HL-60/S4 (cell line): Measurements from ENCODE around the gene KSR1.

Source experiments
- in situ Hi-C: fragments of 300-500 bp; cut with MboI; formaldehyde crosslinking; loops from 2 replicates; pipeline ENCODE4 v1.14.3; 2022; ENCODE audit warnings: low sequenced_read_pairs

Gene KSR1

DNA sequence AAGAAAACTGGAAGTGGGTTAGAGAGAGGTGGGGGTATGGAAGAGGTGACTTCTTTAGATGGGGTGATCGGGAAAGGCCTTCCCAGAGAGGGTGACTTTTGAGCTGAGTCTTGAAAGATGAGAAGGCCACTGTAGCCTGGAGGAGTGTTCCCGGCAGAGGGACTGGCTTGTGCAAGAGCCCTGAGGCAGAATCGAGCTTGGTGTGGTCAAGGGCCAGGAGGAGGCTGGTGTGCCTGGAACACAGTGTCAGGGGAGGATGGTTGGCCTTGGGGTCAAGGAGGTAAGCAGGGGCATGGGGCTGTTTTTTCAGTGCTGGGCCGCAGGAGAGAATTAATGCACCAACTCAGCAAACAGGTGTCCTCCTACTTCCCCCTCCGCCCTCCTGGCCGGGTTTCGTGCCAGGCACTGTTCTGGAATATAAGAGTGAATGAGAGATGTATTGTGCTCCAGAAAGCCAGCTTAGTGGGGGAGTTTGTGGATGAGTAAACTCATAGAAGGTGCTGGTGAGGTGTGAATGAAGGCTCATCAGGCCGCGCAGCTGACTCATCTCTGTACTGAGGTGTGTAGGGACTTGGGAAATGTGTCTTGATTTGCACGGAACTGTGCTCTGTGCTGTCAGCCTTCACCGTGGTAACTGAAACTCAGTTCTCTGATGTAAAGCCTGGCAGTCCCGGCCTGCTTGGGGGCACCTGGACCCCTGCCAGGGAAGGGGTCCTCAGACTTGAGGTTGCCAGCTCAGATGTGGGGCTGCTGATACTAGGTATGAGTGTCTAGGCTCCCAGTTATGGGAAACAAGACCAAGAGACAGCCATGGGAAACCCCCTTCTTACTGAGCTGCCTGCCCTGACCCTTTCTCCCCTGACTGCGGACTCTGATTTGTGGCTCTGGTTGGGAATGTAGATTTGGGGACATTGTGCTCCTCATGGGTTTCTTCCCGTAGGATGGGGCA, 15.3 kb downstream of the KSR1 start:
- in situ Hi-C loops: no loop called here

DNA sequence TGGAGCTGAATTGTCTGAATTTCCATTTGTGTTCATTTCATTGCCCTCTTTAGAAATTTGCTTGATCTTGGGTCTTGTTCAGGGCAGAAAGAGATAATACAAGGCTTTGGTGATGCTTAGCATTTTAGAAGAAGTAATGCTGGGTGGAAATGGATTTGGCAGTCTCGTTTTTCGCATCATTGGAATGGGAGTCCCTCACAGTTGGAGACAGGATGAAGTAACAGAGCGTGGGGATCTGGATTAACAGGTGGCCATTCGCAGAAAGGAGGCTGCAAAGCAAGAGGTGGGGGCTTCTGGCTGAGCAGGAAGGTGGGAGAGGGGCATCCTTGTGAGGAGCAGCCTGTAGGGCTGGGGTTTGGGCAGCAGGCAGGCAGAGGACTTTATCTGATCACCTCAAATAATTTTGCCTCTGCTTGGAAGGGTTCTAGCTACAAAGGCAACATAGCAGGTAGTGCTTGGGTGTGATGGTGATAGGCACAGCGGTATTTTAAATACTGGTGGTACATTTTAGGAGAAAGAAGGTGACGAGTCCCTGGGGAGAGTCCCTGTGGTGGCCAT, 17.0 kb downstream of the KSR1 start:
- in situ Hi-C loops: no loop called here

DNA sequence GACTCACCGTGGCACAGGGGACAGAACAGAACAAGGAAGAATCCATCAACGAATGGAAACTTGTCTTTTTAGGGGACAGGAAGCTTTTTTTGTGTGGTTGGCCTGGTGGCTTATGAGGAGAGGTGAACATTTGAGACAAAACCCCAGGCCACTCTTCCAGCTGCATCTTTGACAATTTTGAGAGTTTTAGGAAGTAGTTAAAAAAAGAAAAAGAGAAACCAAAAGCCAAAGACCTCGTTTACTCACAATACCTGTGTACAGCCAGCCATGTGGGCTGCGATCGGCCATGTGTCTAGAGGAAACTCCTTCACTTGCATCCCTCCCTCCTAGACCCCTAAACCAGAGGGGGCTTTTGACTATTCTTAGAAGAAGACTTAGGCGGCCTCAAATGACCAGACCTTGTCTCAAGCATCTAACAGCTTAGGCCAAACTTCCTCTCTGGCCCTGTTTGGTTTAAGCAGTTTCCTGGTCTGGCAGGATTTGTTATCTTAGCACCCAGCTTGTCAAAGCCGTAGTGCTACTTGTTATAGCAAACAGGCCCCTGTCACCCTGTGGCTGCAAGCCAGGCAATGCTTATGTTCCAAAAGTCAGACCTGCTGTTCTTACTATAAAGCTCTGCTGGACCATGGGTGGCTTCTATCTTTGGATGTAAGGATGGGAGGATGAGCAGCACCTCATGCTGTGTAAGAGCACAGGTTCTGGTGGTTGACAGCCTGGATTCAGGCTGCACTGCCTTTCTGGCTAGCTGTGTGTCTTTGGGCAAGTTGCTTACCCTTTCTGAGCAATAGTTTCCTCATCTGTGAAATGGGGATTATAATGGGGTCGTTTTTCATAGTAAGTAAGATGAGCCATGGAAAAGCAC, 17.7 kb downstream of the KSR1 start:
- in situ Hi-C loops: no loop called here

DNA sequence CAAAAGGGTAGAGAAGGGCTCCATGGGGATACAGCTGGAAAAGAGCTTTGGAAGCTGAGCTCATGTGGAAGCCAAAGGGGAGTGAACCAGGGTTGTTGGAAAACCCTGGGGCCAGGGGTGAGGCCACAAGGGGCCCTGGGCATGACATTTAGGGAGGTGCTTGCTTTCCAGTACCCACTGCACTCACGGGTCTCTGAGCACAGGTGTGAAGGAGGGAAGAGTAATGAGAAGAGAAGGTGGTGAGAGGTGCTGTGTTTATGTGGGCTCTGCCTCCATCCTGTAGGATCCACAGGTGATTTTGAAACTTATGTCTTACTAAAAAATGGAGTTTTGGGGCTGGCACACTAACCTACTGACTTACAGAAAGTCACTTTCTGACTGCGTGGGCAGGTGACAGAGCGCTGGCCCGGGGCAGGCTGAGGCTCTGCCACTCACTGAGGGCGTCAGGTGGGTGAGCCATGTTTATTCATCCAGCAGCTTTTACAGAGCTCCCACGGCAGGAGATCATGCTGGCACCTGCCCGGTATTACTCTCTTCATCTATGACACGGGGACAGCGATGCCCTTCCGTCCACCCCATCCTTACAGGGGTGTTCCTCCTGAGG, 18.9 kb downstream of the KSR1 start:
- in situ Hi-C loops: no loop called here

DNA sequence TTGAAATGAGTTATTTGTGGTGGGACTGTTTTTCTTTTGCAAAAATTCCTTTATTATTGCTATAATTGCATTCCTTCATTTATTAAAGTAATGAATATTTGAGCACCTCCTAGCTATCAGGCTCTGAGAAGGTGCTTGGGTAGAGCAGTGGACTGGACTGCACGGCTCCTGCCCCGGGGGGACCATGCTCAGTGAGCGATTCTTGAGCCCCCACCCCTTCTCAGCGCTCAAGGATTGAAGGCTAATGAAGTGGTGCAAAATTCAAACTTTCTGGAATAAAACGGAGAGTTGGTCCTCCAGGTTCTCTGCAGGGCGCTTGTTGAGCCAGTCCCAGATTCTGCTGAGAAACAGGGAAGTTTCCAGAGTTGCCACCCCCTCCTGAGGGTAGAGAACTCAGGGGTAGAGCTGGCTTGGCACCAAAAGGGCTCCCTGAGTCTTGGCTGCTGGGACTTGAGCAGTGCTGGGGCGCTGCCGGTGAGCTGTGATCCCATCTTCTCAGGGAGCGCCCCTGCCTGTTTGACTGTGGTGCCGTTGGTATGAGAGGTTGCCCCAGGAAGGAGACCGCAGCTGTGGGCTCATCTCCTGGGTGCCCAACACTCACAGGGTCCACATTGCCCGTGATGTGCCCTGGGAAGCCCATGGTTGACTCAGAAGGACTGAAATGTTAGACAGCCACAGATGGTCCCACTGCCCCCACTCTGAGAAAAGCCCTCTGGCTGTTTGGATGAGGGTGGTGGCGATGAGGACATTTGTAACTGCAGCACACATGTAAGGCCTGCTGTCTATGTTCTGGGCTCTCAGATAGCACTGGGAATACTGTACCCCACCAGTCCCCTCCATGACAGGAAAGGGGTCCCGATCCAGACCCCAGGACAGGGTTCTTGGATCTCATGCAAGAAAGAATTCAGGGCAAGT, 20.0 kb downstream of the KSR1 start:
- in situ Hi-C loops: no loop called here

DNA sequence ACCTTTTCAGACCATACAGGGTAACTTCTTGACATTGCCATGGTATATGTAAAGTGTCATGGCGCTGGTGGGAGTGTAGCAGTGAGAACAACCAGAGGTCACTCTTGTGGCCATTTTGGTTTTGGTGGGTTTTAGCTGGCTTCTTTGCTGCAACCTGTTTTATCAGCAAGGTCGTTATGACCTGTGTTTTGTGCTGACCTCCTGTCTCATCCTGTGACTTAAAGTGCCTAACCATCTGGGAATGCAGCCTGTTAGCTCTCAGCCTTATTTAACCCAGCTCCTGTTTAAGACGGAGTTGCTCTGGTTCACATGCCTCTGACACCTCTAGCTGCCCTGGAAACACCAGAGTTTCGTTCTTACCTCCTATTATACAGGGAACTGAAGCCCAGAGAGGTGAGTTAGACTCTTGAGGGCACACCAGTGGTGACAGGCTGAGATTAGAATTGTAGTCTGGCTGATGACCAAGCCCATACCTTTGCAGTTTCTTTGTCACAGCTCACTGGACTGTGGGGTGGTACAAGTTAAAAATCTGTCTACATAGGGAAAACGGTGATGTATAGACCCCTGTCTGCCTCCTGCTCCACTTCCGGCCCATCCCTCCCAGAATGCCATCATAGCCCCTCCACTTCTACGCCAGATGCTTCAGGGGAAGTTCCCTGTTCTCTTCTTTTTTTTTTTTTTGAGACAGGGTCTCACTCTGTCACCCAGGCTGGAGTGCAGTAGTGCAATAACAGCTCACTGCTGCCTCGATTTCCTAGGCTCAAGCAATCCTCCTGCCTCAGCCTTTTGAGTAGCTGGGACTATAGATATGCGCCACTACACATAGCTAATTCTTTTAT, 21.0 kb downstream of the KSR1 start:
- in situ Hi-C loops: no loop called here

DNA sequence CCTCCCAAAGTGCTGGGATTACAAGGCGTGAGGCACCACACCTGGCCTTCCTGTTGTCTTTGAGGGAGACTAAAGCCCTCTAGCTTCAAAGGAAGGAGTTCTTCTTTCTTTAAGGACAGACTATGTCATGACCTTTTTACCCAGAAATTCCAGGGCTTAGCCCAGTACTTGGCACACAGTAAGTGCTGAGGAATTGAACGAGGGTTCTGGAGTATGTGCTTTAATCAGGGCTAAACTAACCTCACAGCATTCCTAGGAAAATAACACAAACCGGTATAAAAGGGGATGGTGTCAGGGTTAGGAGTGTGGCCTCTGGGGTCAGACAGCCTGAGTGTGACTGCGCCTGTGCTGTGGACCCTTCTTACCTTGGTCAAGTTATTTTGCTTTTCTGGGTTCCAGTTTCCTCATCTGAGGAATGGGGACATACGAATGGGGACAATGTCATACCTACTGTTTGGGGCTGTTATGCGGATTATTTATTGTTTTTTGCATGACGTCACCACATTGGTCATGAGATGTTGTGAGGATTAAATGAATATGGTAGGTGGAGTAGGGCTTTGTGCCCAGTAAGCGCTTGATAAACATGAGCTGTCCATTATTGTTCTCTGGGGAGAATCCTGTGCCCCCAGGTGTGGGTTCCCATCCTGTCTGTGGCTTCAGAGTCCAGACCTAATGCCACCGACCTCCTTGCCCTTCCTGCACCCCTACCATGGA, 21.9 kb downstream of the KSR1 start:
- in situ Hi-C loops: no loop called here

DNA sequence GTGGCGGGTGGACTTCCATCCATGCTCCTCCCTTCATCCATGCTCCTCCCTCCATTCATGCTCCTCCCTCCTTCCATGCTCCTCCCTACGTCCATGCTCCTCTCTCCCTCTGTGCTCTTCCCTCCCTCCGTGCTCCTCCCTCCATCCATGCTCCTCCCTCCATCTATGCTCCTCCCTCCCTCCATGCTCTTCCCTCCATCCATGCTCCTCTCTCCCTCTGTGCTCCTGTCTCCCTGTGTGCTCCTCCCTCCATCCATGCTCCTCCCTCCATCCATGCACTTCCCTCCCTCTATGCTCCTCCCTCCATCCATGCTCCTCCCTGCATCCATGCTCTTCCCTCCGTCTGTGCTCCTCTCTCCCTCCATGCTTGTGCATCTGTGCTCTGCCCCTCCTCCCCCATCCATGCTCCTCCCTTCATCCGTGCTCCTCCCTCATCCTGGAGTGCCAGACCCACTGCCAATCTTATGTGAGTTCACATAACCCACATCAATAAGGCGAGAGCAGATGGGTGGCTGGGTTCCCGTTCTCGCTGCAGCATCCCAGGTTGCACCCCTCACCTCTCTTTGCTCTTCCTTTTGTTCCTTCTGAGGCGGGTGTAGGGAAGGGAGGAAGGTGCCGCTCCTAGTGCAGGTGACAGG, 22.8 kb downstream of the KSR1 start:
- in situ Hi-C loops: no loop called here

DNA sequence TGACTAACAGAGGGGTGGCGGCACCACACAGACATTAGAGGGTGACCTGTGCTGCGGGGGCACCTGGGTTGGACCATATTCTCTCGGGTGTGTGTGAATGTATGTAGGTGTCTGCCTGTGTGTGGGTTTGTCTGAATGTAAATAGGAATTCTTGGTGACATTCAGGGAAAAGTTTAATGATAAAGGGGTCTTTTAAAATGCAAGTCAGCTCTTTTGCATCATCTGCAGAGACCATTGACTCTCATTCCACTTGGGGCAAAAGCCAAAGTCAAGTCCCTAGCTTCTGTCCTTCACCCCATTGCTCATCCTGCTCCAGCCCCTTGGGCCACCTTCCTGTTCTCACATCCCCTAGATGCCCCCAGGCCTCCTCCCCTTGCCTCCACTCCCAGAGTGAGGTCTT, 23.6 kb downstream of the KSR1 start:
- in situ Hi-C loops: no loop called here

DNA sequence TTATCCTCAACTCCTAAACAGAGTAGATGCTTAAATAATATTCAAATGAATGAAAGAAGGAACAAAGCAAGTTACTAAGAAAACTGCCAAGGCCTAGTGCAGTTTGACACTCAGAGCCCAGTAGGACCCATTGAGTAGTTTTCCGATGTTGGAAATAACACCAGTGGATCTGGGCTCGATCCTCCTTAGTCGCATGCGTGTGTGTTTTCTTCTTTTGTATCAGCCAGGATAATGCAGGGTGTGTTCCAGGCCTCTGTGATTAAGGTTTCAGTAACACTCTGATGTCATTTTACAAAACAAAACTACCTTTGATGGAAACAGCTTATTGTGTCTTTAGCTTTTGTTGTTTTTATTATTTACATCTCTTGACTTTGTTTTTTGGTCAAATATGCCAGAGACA, 24.5 kb downstream of the KSR1 start:
- in situ Hi-C loops: no loop called here

DNA sequence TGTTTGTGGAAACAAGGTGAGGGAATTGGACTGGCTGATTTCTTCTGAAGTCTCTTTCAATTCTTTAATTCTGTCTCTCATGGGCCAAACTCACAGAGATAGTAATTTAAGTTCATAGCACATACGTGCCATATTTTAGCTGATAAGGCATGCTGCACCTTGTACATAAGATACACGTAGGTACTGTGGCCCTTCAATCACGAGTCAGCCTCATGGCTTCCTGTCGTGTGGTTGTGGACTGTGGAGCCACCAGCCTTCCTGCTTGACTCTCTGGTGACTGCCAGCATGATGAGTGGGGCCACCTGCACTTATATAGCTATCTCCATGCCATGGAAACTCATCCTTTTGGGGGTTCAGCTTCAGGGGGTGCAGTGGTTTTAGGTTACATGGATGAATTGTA, 25.1 kb downstream of the KSR1 start:
- in situ Hi-C loops: no loop called here

DNA sequence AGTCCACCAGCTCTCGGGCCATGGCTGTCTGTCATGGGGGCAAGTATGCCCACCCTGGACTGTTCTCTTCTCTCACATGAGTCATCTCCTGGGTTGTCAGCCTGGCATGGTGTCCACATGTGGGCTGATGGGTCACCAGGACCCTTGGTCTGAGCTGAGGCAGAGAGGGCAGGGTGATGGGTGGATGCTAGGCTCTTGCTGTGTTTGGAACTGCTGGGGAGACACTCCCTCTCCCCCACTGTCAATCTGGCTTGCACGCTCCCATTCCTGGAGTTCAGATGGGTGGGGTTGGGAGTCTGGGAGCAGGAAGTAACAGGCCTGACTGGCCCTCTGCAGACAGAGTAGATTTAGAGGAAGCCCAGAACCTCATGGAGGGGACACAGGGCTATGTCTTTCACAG, 28.9 kb downstream of the KSR1 start:
- in situ Hi-C loops: no loop called here

DNA sequence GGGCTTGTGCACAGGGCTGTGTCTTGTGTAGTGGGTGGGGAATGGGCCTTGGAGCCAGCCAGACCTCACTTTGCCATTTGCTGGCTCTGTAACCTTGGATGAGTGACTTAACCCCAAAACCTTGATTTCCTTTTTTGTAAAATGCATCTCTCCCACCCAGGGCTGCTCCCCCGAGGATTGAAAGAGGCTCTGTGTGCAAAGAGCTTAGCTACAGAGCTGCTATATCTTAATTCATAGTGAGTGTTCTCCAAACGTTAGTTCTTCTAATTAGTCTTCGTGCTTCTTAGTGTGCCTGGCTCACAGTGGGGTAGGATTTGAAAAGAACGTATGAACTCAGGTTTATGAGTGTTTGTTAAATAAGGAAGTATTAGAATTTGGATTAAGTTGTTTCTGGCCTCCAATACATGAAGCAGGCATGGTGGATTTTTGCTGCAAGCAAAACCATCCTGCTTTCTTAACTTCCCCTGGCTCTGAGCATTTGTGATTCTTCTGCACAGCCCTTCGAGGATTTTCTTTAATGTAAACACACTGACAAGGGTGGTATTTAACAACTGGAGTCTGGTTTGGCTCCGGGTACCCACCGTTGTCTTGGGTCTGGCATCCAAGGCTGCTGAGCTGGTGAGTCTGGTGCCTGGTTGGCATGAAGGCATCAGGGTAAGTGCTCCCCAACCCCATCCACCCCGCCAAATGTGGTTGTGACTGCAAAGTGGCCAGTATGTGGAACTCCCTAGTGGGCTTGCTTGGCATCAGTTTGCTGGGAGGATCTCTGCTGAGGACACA, 29.7 kb downstream of the KSR1 start:
- in situ Hi-C loops: no loop called here

DNA sequence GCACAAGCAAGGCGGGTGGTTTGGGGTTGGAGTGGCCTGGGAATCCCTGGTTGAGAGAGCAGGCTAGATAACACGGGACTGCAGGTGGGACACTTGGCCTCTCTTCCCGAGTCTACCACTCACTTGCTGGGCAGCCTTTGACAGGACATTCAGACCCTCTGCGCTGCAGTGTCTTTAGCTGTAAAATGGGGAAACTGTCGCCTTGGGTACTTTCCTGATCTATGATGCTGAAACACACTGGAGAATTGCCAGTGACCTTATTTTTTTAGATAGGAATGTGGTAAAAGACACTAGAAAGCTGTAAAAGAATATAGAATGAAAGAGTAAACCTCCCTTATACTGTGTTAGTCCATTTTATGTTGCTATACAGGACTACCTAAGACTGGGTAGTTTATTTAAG, 30.5 kb downstream of the KSR1 start:
- in situ Hi-C loops: no loop called here

DNA sequence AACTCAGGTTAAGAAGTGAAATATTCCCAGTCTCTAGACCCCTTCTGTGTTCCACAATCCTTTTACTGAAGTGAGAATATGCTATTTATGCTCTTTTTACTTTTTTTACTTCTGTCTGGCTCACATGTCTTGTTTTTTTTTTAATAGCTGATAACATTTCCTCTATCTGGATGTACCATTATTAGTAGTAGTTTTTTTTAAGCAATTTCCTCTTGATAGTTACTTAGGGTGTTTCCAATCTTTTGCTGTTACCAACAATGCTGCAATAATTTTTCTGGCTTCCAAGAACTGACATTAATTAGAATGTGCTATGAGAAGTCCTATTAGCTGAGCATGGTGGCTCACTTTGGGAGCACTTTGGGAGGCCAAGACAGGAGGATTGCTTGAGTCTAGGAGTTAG, 32.0 kb downstream of the KSR1 start:
- in situ Hi-C loops: no loop called here

DNA sequence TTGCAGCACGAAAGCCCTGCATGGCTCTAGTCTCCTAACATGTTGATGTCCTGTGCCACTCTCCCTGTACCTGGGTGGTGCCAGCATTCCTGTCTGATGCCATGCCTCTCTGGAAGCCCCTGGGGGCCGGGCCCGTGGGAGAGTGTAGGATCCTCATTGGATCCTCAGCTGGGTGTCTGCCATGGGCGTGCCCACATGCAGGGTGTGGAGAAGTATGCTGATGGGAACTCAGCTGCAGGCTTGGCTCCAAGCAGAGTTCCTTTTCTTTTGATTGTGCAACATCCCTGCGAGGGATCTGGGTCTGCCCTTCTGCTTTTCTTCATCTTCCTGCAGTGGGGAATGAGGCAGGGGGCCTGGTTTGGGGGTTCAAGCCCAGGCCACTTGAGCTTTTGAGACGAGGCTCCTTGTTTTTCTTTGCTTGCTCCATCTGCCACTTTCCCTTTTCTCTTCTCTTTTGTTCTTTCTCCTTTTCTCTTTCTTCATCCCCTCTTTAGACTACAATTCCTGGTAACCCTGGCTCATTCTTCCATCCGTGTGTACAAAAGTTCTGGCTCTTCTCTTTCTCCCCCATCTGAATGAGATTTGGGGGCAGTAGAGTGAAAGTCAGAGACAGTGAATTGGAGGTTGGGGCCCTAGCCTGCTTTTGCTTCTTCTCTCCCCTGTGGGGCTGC, 32.9 kb downstream of the KSR1 start:
- in situ Hi-C loops: no loop called here

DNA sequence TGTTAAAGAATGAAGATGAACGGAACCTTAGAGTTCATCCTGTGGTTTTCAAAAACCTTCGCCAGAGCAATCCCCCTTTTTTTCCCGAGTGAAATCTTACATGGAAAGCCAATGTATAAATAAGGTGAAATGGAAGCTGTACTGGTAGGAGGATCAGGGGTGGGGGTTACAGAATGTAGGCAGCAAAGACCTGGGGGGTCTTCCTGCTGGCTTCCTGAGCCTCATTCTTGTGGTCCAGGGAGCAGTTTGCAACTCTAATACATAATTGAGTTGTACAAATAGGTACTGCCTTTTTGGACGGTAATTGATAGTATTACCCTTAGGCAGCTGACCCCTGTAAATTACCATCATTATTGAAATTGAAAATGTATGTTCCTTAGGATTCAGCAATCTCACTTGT, 34.1 kb downstream of the KSR1 start:
- in situ Hi-C loops: no loop called here
